HG03457 (cell line): Measurements from ENCODE around the gene CKLF.

Source experiments
- ATAC-seq: cut with Tn5 transposase; IDR thresholded peaks from one replicate; pipeline ENCODE4 v1.9.1; 2021; ENCODE audit warnings: moderate number of reproducible peaks; ENCODE audit not compliant: unreplicated experiment

CKLF gene

GRCh38 chr16:66614161-66614802 is 61.9 kb downstream of the CKLF start:
- no peak for ATAC-seq
